HL-60 (cell line): ENCODE measurements around the gene IDE.
"Not testable (repeated sequence)": the region's sequence is repeated elsewhere in the genome, so short reads cannot be mapped to it uniquely, and the experiment has no call there.

ENCODE experiments used
- DNase-seq, 2 experiments: peaks; one replicate each; pipeline ENCODE4 v3.0.0-alpha.2; 2010 to 2020; ENCODE audit warnings: low read depth in 1 of 2, low spot score in 1 of 2
- H3K27ac ChIP-seq: fragments of 250-450 bp; sonication (Bioruptor Pico); replicated peaks from 2 replicates; pipeline ENCODE4 v1.5.1; 2020; ENCODE audit warnings: mild to moderate bottlenecking, moderate library complexity
- H3K27me3 ChIP-seq: fragments of 250-450 bp; sonication (Bioruptor Pico); 2 replicates; pipeline ENCODE4 v1.5.1; 2021; ENCODE audit warnings: mild to moderate bottlenecking, moderate library complexity; ENCODE audit not compliant: insufficient read depth, poor library complexity, severe bottlenecking
- H3K4me3 ChIP-seq: replicated peaks from 2 replicates; pipeline ENCODE4 v1.5.1; 2011; ENCODE audit warnings: mild to moderate bottlenecking, control low read depth, low read length; ENCODE audit not compliant: insufficient read depth
- CTCF ChIP-seq: IDR thresholded peaks from one replicate; pipeline ENCODE4 v1.5.1; 2011; ENCODE audit warnings: low read length, control low read depth, inconsistent platforms; ENCODE audit not compliant: insufficient read depth
- GABPA ChIP-seq: IDR thresholded peaks from 2 replicates; pipeline ENCODE4 v1.6.1; 2012; ENCODE audit warnings: low read depth
- POLR2AphosphoS5 ChIP-seq: IDR thresholded peaks from 2 replicates; pipeline ENCODE4 v1.6.1; 2012; ENCODE audit warnings: low read depth
- REST ChIP-seq: IDR thresholded peaks from 2 replicates; pipeline ENCODE4 v1.6.1; 2012; ENCODE audit warnings: low read depth; ENCODE audit not compliant: insufficient replicate concordance
- SPI1 ChIP-seq: IDR thresholded peaks from 2 replicates; pipeline ENCODE4 v1.6.1; 2012; ENCODE audit warnings: low read depth, mild to moderate bottlenecking, borderline replicate concordance

Gene IDE

GRCh38 chr10:92572362-92573090 lies 1.4 kb downstream of the IDE start:
- DNase-seq = no peak
- H3K4me3 ChIP-seq = peak overlapping the region; percentile 94
- H3K27me3 ChIP-seq = no peaks in the 10 kb centered on the region
- no peak for TF ChIP-seq GABPA
- TF ChIP-seq POLR2AphosphoS5 = no peak
- TF ChIP-seq SPI1 = no peak
- TF ChIP-seq CTCF = no peak
- TF ChIP-seq REST = no peak
- no peak overlapping the region for H3K27ac ChIP-seq

GRCh38 chr10:92571649-92572048 lies 2.2 kb downstream of the IDE start:
- TF ChIP-seq SPI1 = no peak
- TF ChIP-seq POLR2AphosphoS5 = no peak
- no peak for TF ChIP-seq CTCF
- Histone ChIP-seq H3K27me3 (no peaks in the 10 kb centered on the region), H3K4me3 (no peak overlapping the region), H3K27ac (no peak overlapping the region)
- DNase-seq = no peak

- not testable (repeated sequence) for H3K27me3 ChIP-seq, DNase-seq, H3K4me3 ChIP-seq, H3K27ac ChIP-seq
Observed at GRCh38 chr10:92569663-92570062, 4.2 kb downstream of the IDE start.

- TF ChIP-seq GABPA (no peak), REST (no peak), POLR2AphosphoS5 (no peak), SPI1 (no peak), CTCF (no peak)
- no peaks in the 10 kb centered on the region for H3K27me3 ChIP-seq
- no peak overlapping the region for H3K4me3 ChIP-seq
- H3K27ac ChIP-seq = no peak overlapping the region
- no peak for DNase-seq
Observed at GRCh38 chr10:92569071-92569470, 4.8 kb downstream of the IDE start.
